LNCaP clone FGC (cell line): ENCODE results near the gene FHDC1.
"Not testable (repeated sequence)": the region's sequence is repeated elsewhere in the genome, so short reads cannot be mapped to it uniquely, and the experiment has no call there.

ENCODE experiments used
- DNase-seq: peaks from one replicate; pipeline ENCODE4 v3.0.0-alpha.2; 2011; ENCODE audit warnings: low read depth
- H3K4me3 ChIP-seq: 2 replicates; pipeline ENCODE4 v1.5.1; 2011; ENCODE audit warnings: mild to moderate bottlenecking, low read depth, low read length, control low read depth
- CTCF ChIP-seq: IDR thresholded peaks from 2 replicates; pipeline ENCODE4 v1.5.1; 2012; ENCODE audit warnings: mild to moderate bottlenecking; ENCODE audit not compliant: control insufficient read depth, insufficient read depth; ENCODE audit errors: extremely low read depth

Gene FHDC1

GRCh38 chr4:152935631-152936445 is at the start of gene FHDC1:
FHDC1 (plus strand) TSS chr4:152936323; CDS start chr4:152943058, 6,735 bp downstream.
- H3K4me3 ChIP-seq = peak within 1 kb of the TSS; percentile 80
- peak; percentile 58 for DNase-seq
- peak; percentile 25 for TF ChIP-seq CTCF

- no peak overlapping the region for H3K4me3 ChIP-seq
- no peak for DNase-seq
- TF ChIP-seq CTCF = no peak
Observed at GRCh38 chr4:152887981-152888380, 48.1 kb upstream of the FHDC1 start.

GRCh38 chr4:152892974-152893373 is 43.1 kb upstream of the FHDC1 start:
- TF ChIP-seq CTCF = no peak
- H3K4me3 ChIP-seq = no peak overlapping the region
- DNase-seq = no peak

- no peak overlapping the region for H3K4me3 ChIP-seq
- no peak for DNase-seq
- TF ChIP-seq CTCF = no peak
Observed at GRCh38 chr4:152894673-152895072, 41.5 kb upstream of the FHDC1 start.

- H3K4me3 ChIP-seq = no peak overlapping the region
- TF ChIP-seq CTCF = no peak
- no peak for DNase-seq
Observed at GRCh38 chr4:152896811-152897210, 39.3 kb upstream of the FHDC1 start.

- not testable (repeated sequence) for DNase-seq, H3K4me3 ChIP-seq
Observed at GRCh38 chr4:152898133-152898532, 38.0 kb upstream of the FHDC1 start.

- no peak overlapping the region for H3K4me3 ChIP-seq
- DNase-seq = no peak
- TF ChIP-seq CTCF = no peak
Observed at GRCh38 chr4:152898606-152899005, 37.5 kb upstream of the FHDC1 start.
